Muscle layer of duodenum (tissue), 2 donors: ENCODE data around the gene GRPEL1.

Source experiments
- H3K27ac ChIP-seq: one replicate; pipeline ENCODE4 v1.7.0; 2013; ENCODE audit warnings: mild to moderate bottlenecking, low read length
- H3K27me3 ChIP-seq: one replicate; pipeline ENCODE4 v1.7.0; 2013; ENCODE audit warnings: low read depth, mild to moderate bottlenecking, control low read depth, low read length
- H3K36me3 ChIP-seq, 2 donors: one replicate each; pipeline ENCODE4 v1.7.0; 2013; ENCODE audit warnings: low read length in 2 of 2, control low read depth in 1 of 2, mild to moderate bottlenecking in 1 of 2; ENCODE audit not compliant: insufficient read depth in 2 of 2, control insufficient read depth in 1 of 2
- H3K4me1 ChIP-seq, 2 donors: one replicate each; pipeline ENCODE4 v1.7.0; 2013; ENCODE audit warnings: low read length in 2 of 2, mild to moderate bottlenecking in 2 of 2, control low read depth in 1 of 2, moderate library complexity in 1 of 2; ENCODE audit not compliant: insufficient read depth in 2 of 2, control insufficient read depth in 1 of 2
- H3K4me3 ChIP-seq, 2 donors: one replicate each; pipeline ENCODE4 v1.7.0; 2013; ENCODE audit warnings: low read length in 2 of 2, low read depth in 1 of 2, mild to moderate bottlenecking in 1 of 2
- H3K9me3 ChIP-seq, 2 donors: one replicate each; pipeline ENCODE4 v1.7.0; 2013; ENCODE audit warnings: low read length in 2 of 2, control low read depth in 1 of 2, mild to moderate bottlenecking in 1 of 2; ENCODE audit not compliant: control insufficient read depth in 1 of 2
- donor health status: healthy.

The GRPEL1 gene

DNA sequence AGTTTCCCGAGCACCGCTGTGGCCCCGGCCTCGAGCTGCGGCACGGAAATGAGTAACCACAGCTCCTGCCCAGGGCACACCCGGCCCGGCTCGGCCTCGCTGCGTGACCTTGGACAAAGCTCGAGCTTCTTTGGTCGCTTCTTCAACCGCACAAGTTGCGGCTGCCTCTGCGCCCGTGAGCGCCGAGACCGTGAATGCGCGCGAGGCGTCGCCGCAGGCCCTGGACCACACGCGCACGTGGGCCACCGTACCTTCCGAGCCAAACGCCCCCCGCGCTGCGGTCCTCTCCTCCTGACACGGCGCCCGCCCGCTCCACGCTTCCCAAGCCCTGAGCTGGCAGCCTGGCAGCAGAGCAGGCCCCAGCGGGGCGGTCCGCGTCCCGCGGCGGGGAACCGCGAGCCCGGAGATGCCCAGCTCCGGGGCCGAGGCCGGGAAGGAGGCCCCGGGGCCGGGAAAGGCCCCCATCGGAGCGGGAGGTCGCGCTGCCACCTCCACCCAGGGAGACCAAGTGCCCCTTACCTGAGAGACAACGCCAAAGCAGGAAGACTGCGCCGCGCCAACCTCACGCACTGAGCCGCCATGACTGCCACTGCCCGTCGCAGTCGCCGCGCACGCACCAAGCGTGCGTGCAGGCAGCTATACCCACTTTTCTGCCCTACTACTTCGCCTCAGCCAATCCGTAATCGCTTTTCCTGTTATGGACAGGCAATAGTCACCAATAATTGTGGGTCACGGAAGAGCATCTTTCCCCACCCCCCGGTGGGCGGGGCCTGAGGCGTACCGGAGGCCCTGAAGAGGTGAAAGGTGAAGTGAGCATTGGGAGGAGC is at the start of gene GRPEL1:
GRPEL1 (minus strand) TSS at position 613 of the 827 bp plus-strand sequence; CDS start at position 581, 32 bp downstream.
- Histone ChIP-seq H3K4me1 (peaks cover 10 to 24% of the 10 kb centered on the region in 2 donors), H3K9me3 (no peaks in the 10 kb centered on the region), H3K4me3 (peak within 1 kb of the TSS; percentile 79 to 92), H3K36me3 (peaks cover 9% of the 10 kb centered on the region in 2 donors), H3K27ac (peak within 1 kb of the TSS; percentile 83), H3K27me3 (no peaks in the 10 kb centered on the region)

DNA sequence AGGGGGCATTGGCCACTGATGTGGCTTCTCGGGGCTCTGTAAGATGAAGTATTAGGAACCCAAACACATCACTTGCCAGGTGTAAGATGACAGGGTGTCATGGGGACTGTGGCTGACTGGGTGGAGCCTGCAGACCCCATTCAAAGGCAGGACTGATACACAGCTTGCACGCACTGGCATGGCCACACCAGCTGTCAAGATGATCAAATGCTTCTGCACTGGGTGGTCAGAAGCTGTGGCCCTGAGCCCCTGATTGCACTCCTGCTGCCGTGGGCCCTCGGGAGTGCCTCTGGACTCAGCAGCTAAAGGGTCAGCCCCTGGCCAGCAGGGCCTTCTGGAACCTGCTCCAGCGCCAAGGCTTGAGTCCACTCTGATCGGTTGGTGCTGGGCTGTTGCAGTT is 48.8 kb upstream of the GRPEL1 start:
- H3K36me3 ChIP-seq, result no peaks in the 10 kb centered on the region
- H3K4me3 ChIP-seq, result no peak overlapping the region
- H3K9me3 ChIP-seq, result no peaks in the 10 kb centered on the region
- H3K27ac ChIP-seq, result no peak overlapping the region
- no peaks in the 10 kb centered on the region for H3K4me1 ChIP-seq
- H3K27me3 ChIP-seq, result no peaks in the 10 kb centered on the region

DNA sequence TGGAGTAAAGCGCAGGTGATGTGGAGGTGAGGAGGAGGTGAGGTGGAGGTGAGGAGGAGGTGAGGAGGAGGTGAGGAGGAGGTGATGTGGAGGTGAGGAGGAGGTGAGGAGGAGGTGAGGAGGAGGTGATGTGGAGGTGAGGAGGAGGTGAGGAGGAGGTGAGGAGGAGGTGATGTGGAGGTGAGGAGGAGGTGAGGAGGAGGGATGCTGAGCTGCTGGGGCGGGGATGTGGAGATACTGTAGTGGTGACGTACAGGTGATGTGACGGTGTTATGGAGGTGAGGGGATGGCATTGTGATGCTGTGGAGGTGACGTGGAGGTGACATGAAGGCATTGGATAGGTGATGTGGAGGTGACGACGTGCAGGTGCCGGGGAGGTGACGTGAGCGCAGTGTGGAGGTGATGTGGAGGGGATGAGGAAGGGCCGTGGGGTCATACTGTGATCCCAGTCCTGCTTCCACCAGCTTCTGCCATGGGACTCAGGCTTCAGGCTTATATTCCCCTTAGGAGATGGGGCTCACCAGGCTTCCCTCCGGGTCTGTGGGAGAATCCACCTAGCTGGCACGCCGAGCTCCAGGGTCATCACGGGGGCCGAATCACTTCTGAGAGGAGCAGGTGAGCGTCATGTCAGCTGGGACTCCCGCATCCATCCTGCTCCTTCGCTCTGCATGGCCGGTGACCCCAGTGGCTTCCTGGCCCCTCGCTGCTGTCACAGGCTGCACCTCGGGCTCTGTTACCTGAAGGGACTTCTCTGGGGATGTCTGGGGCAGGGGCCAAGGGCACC is 47.9 kb upstream of the GRPEL1 start:
- Histone ChIP-seq H3K4me3 (no peak overlapping the region), H3K36me3 (no peaks in the 10 kb centered on the region), H3K27ac (no peak overlapping the region), H3K9me3 (no peaks in the 10 kb centered on the region), H3K4me1 (no peaks in the 10 kb centered on the region), H3K27me3 (no peaks in the 10 kb centered on the region)

DNA sequence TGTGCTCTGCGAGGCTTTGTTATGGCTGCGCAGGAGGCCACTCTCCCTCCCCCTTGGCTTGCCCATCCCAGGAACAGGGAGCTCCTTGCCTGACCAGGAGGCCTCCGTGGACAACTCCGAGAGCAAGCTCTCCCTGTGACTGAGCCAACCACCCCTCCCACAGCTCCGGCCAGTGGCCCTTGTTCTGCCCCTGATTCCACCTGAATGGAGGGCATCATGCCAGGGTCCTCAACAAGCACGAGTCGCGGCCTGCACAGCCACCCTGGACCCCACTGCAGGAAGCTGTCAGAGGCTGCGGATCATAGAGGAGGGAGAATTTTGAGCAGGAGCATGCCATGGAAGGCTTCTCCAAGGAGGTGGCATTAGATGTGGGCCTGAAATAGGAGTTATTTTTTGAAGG is 44.8 kb upstream of the GRPEL1 start:
- Histone ChIP-seq H3K27me3 (no peaks in the 10 kb centered on the region), H3K27ac (no peak overlapping the region), H3K4me3 (no peak overlapping the region), H3K9me3 (no peaks in the 10 kb centered on the region), H3K4me1 (no peaks in the 10 kb centered on the region), H3K36me3 (no peaks in the 10 kb centered on the region)

DNA sequence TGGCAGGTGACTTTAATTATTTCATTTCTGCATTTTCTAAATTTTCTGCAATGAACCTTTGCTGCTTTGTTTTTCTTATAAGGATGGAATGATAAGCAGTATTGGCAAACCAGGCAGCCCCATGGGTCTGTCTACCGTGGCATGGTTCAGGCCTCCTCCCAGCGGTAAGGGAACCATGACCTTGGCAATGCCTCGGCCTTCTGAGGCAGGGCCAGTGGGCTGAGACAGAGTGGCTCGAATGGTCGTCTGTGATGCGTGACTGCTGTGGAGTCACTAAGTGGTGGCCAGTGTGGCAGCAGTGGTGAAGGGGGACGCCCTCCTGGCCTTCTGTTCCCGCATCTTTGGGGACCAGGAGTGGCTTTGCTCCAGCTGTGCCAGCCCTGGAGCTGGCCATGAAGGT is 43.6 kb upstream of the GRPEL1 start:
- no peaks in the 10 kb centered on the region for H3K9me3 ChIP-seq
- no peak overlapping the region for H3K27ac ChIP-seq
- no peak overlapping the region for H3K4me3 ChIP-seq
- H3K27me3 ChIP-seq, result no peaks in the 10 kb centered on the region
- H3K36me3 ChIP-seq, result no peaks in the 10 kb centered on the region
- no peaks in the 10 kb centered on the region for H3K4me1 ChIP-seq

DNA sequence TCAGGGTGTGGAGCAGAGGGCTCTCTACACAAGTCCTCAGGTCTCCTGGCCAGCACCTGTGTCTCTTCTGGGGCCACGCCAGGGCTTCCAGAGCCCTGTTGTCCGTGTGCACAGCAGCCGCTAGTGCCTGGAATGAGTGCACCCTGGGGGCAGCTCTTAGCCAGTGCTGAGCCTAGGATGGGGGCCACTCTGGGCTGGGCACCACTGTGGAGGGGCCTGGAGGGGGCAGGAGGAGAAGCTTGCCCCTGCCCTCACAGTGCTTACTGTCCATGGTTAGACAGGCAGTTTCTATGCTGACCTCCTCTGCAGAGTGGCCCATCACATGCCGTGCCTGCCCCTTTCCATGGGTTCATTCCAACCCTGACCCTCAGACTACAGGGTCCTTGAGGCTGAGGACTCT is 42.7 kb upstream of the GRPEL1 start:
- H3K9me3 ChIP-seq, result no peaks in the 10 kb centered on the region
- H3K4me3 ChIP-seq, result no peak overlapping the region
- no peaks in the 10 kb centered on the region for H3K4me1 ChIP-seq
- no peaks in the 10 kb centered on the region for H3K36me3 ChIP-seq
- H3K27ac ChIP-seq, result no peak overlapping the region
- no peaks in the 10 kb centered on the region for H3K27me3 ChIP-seq

DNA sequence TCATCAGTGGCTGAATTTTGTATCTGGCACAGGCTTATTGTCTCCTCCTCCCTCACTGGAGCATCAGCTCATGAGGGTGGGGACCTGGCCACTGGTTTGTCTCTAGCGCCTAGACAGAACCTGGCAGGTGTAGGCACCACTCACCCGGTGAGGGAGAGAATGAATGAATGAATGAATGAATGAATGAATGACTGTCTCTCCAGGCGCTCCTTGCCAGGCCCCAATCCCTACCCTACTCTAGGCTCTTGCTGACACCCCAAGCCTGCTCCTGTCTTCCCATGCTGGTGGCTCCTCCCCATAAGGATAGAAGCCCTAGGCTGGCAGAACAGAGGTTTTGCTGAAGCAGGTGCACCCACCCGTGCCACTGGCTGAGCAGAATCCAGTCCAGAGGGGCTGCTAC is 41.3 kb upstream of the GRPEL1 start:
- H3K4me1 ChIP-seq, result no peaks in the 10 kb centered on the region
- H3K27me3 ChIP-seq, result no peaks in the 10 kb centered on the region
- no peaks in the 10 kb centered on the region for H3K36me3 ChIP-seq
- H3K4me3 ChIP-seq, result no peak overlapping the region
- H3K9me3 ChIP-seq, result no peaks in the 10 kb centered on the region
- no peak overlapping the region for H3K27ac ChIP-seq

DNA sequence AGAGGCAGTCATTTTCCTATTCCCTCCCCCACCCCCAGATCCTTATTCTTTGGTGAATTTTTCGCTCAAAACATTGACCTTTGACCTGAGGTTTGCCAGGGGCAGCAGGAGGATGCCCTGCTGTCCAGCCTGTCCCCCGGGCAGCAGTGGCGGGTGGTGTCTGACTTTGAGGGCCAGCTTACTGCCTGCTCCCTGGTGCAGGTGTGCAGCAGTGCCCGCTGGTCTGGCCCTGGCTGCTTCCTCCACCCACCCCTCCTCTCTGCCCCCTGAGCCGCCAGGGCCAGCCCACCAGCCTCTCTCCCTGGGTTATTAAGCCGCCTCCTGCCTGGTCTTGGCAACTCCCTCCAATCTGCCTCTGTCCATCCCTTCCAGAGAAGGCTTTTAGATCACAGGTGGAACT is 40.8 kb upstream of the GRPEL1 start:
- Histone ChIP-seq H3K27ac (no peak overlapping the region), H3K4me3 (no peak overlapping the region), H3K27me3 (no peaks in the 10 kb centered on the region), H3K4me1 (peaks cover 0 to under 1% of the 10 kb centered on the region in 2 donors), H3K36me3 (no peaks in the 10 kb centered on the region), H3K9me3 (no peaks in the 10 kb centered on the region)

DNA sequence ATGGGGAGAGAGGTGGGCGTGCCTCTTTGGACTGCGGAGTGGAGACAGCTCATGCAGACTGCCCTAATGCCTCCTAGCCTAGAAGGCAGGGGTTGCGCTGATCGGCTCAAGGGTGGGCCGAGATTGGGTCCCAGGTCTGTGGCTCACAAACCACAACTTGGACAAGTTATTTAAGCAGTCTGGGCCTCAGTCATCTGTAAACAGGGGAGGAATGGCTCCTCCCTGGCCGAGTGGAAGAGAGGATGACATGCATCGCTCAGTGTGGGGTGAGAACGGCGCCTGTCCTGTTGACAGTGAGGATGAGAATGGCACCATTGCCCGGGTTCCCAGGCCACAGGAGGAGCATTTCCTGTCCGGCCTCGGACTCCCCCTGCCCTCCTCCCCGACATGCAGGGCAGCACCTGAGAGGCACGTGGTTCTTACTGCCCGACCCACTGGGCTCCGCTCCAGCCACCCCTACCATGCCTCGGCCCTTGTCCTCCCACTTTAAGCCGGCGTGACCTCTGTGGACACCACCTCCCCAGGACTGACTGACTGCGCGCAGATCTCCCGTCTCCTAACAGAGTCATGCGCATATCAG is 40.3 kb upstream of the GRPEL1 start:
- H3K27me3 ChIP-seq, result no peaks in the 10 kb centered on the region

DNA sequence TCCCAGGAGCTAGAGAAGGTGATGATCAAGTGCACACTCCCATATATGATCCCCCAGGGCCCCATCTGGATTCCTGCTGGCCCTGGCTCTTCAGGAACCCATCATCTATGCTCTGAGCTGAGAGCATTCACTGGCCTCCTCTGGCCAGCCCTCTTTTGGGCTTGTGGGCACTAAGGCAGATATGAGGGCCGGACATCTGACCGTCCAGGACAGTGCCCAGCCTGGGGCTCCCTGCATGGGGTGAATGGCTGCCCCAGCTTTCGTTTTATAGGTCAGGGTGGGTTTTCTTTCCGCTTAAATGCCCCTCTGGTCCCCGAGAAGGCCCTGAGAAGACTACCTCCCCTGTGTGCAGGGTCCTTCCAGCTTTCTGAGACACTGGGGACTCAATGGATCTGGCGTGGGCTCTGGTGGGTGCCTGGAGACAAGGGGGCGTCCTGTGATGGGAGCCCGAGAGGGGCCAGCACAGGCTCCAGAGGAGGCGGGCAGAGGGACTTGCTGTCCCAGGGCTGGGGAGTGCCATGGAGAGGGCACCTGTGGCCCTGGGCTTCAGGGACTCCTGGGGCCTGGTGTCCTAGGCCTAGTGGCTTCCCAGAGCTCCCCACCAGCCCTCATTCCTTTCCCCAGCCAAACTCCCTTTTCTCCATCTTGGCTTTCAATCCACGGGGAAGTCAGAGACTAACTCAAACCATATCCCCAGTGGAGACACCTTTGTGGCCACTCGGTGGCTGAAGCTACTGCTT is 39.5 kb upstream of the GRPEL1 start:
- Histone ChIP-seq H3K27ac (no peak overlapping the region), H3K36me3 (no peaks in the 10 kb centered on the region), H3K27me3 (no peaks in the 10 kb centered on the region), H3K4me1 (peaks cover 0 to 11% of the 10 kb centered on the region in 2 donors), H3K9me3 (no peaks in the 10 kb centered on the region), H3K4me3 (no peak overlapping the region)

More for the DNA sequence above, 40.3 kb upstream of the GRPEL1 start:
- H3K4me1 ChIP-seq, result peaks cover 0 to 5% of the 10 kb centered on the region in 2 donors
- no peaks in the 10 kb centered on the region for H3K36me3 ChIP-seq
- H3K4me3 ChIP-seq, result no peak overlapping the region
- no peak overlapping the region for H3K27ac ChIP-seq
- no peaks in the 10 kb centered on the region for H3K9me3 ChIP-seq

DNA sequence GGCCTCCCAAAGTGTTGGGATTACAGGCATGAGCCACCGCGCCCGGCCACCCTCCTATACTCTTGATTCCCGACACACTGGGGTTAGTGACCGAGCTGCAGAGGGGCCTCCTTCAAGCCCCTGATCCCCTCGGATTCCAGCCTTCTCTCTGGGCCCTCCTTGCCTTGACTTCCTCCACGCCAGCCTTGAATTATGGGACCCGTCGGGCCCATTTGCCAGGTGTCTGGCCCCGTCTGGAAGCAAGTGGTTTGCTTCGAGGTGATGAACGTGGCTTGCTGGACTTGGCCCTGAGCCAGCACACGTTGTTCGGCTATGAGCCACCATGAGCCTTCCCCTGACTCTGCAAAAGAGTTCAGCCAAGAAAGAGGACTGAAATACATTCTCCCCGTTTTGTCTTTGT is 37.4 kb upstream of the GRPEL1 start:
- Histone ChIP-seq H3K36me3 (no peaks in the 10 kb centered on the region), H3K4me1 (peaks cover 0 to 19% of the 10 kb centered on the region in 2 donors), H3K4me3 (no peak overlapping the region), H3K9me3 (no peaks in the 10 kb centered on the region), H3K27ac (no peak overlapping the region), H3K27me3 (no peaks in the 10 kb centered on the region)
